Adrenal gland (tissue), 12 donors: ENCODE measurements around the gene CEP162. TPM values are rescaled to one million over a fixed set of nuclear protein-coding genes. Genes with fewer than 3 reads are reported as not detected.
"Not testable (repeated sequence)": the region's sequence is repeated elsewhere in the genome, so short reads cannot be mapped to it uniquely, and the experiment has no call there.

Experiments used
- DNase-seq, 7 donors: peaks; one replicate each; pipeline ENCODE4 v3.0.0-alpha.2; 2019 to 2020
- H3K27ac ChIP-seq, 5 donors: fragments of 200-600 bp; sonication (generic) in 4 of 5; 1 replicate in 3 of 5; 2 replicates in 2 of 5; pipeline versions ENCODE4 v1.5.1 to v1.8.0; 2016 to 2020; ENCODE audit warnings: mild to moderate bottlenecking in 1 of 5
- H3K27me3 ChIP-seq: fragments of 200-600 bp; 2 replicates; pipeline ENCODE4 v1.8.0; 2021
- H3K36me3 ChIP-seq, 2 donors: fragments of 200-600 bp; replicated peaks in 1 of 2; 1 replicate in 1 of 2; 2 replicates in 1 of 2; pipeline versions ENCODE4 v1.5.1 to v1.8.0; 2018 to 2022
- H3K4me1 ChIP-seq, 2 donors: fragments of 200-600 bp; replicated peaks in 1 of 2; 1 replicate in 1 of 2; 2 replicates in 1 of 2; pipeline versions ENCODE4 v1.5.1 to v1.8.0; 2018 to 2021
- H3K4me3 ChIP-seq, 4 donors: fragments of 200-600 bp; sonication (generic) in 3 of 4; one replicate each; pipeline ENCODE4 v1.5.1; 2016 to 2018
- H3K9me3 ChIP-seq, 3 donors: fragments of 200-600 bp; sonication (generic) in 1 of 3; replicated peaks in 1 of 3; 1 replicate in 2 of 3; 2 replicates in 1 of 3; pipeline versions ENCODE4 v1.5.1 to v1.8.0; 2016 to 2021
- POLR2A ChIP-seq, 2 donors: fragments of 450-650 bp; IDR thresholded peaks; one replicate each; pipeline ENCODE4 v1.6.1; 2017; ENCODE audit warnings: antibody characterized with exemption in 2 of 2, mild to moderate bottlenecking in 2 of 2, moderate library complexity in 1 of 2
- WGBS, 4 donors: extraction: QIAGEN DNeasy Blood & Tissue Kit in 2 of 4; methylation state at CpG; one replicate each; pipeline versions ENCODE4 v1.1.5 to v1.1.7; 2013 to 2017; 5-methylcytosine and 5-hydroxymethylcytosine counted together
- intact Hi-C, 2 donors: fragments of 100-400 bp; cut with DNase I; formaldehyde crosslinking; loops; one replicate each; pipeline versions ENCODE4 v1.14.1 to v1.15.0; 2022 to 2023
- polyA plus RNA-seq, 3 donors: library from polyadenylated mRNA; stranded (reverse); fragments of 200-250 nt in 2 of 3; fragments of 350-450 nt in 1 of 3; fragmentation: Illumina TruSeq in 1 of 3; extraction: RNeasy Lipid Tissue Mini Kit (QIAGEN cat#74804) in 1 of 3; gene quantifications; one replicate each; pipeline ENCODE4 v1.2.3, GENCODE V29; 2013 to 2014
- total RNA-seq, 9 donors: library from RNA; depleted of rRNA in 4 of 9; stranded (reverse); fragments of >200 nt in 4 of 9; fragments of 120-200 nt in 1 of 9; fragmentation: NEBNext Ultra II Directional in 1 of 9; extraction: Animal tissue kit (Norgen Biotek cat#: 25700) in 1 of 9; gene quantifications; one replicate each; pipeline versions ENCODE4 v1.1.0 to v1.2.4, GENCODE V29; 2013 to 2023
- TF ChIP-seq, protein P1 (sequence below), 6 experiments: fragments of 450-650 bp in 4 of 6; fragments of 200-600 bp in 2 of 6; sonication (generic) in 1 of 6; IDR thresholded peaks; 1 replicate in 5 of 6; 2 replicates in 1 of 6; pipeline versions ENCODE4 v1.5.1 to v1.8.0; 2016 to 2021; ENCODE audit warnings: antibody characterized with exemption in 6 of 6, mild to moderate bottlenecking in 2 of 6, moderate library complexity in 1 of 6
- donor health status: healthy with polysubstance abuse.
- donor health status: Bipolar disorder and iron deficiency.
- donor health status: DM: yes; HTN: yes; CAD: no.
- donor health status: DM: no; HTN: no; CAD: no.
- donor health status: DM: no; HTN: no; CAD: no.
- donor health status: DM: yes; HTN: yes; CAD: no.

Gene CEP162
- total and polyA plus RNA-seq, 12 donors, result 3.2 to 15.5 (median 6.3) TPM

DNA sequence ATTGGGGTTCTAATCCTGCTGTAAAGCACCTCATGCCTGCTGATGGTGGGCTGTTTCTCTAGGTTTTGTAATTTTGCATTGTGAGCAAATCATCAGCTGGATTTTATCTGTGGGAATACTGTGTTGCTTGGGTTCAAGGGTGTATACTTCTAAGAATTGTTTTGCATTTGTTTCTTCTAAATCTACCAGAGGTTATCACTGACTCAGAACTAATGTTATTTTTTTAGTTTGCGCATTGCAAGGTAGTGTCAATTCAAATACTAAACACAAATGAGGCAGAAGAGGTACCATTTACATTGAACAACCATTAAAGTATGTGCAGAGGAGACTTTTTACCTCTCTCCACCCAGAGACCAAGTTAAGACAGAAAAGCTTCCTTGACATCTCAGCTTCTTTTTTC, 60.0 kb downstream of the CEP162 start:
- TF ChIP-seq, protein P1, sequence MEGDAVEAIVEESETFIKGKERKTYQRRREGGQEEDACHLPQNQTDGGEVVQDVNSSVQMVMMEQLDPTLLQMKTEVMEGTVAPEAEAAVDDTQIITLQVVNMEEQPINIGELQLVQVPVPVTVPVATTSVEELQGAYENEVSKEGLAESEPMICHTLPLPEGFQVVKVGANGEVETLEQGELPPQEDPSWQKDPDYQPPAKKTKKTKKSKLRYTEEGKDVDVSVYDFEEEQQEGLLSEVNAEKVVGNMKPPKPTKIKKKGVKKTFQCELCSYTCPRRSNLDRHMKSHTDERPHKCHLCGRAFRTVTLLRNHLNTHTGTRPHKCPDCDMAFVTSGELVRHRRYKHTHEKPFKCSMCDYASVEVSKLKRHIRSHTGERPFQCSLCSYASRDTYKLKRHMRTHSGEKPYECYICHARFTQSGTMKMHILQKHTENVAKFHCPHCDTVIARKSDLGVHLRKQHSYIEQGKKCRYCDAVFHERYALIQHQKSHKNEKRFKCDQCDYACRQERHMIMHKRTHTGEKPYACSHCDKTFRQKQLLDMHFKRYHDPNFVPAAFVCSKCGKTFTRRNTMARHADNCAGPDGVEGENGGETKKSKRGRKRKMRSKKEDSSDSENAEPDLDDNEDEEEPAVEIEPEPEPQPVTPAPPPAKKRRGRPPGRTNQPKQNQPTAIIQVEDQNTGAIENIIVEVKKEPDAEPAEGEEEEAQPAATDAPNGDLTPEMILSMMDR (IDR thresholded peaks at IDR 0.05), result no peak
- no peak for TF ChIP-seq POLR2A (IDR thresholded peaks at IDR 0.05)
- Histone ChIP-seq H3K36me3 (no peaks in the 10 kb centered on the region), H3K27me3 (no peaks in the 10 kb centered on the region), H3K4me1 (no peaks in the 10 kb centered on the region), H3K27ac (no peak overlapping the region), H3K9me3 (no peaks in the 10 kb centered on the region), H3K4me3 (no peak overlapping the region)
- WGBS, 4 donors, result 99 to 100% (median 100%) methylated on average over 1 of the region's 1 CpG
- intact Hi-C loops, result no loop called here
- DNase-seq, result no peak

DNA sequence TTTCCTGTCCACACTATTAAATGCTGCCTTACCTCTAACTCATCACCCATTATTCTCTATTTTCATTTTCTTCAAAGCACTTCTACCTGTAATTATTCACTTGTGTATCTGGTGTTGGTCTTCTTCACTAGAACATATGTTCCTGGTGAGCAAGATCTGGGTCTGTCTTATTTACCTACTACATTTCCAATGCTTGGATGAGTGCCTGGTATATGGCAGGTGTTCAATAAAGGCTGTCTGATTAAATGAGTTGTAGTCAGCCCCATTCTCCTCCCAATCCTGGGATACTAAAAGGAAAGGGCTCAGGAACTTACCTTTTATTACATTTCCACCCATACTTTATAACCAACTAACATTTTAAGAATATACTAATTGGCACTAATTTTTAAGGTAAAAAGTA, 61.0 kb downstream of the CEP162 start:
- H3K4me1 ChIP-seq, result no peaks in the 10 kb centered on the region
- H3K27ac ChIP-seq, result no peak overlapping the region
- H3K36me3 ChIP-seq, result no peaks in the 10 kb centered on the region
- no peaks in the 10 kb centered on the region for H3K27me3 ChIP-seq
- intact Hi-C loops, result no loop called here
- DNase-seq, result no peak
- H3K4me3 ChIP-seq, result no peak overlapping the region
- TF ChIP-seq POLR2A (IDR thresholded peaks at IDR 0.05), result no peak
- TF ChIP-seq, protein P1 (IDR thresholded peaks at IDR 0.05), result no peak
- H3K9me3 ChIP-seq, result no peaks in the 10 kb centered on the region

DNA sequence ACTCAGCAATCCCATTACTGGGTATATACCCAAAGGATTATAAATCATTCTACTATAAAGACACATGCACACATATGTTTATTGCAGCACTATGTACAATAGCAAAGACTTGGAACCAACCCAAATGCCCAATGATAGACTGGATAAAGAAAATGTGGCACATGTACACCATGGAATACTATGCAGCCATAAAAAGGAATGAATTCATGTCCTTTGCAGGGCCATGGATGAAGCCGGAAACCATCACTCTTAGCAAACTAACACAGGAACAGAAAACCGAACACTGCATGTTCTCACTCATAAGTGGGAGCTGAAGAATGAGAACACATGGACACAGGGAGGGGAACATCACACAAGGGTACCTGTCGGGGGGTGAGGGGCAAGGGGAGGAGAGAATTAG, 63.1 kb downstream of the CEP162 start:
- DNase-seq, intact Hi-C loops, H3K9me3 ChIP-seq, H3K36me3 ChIP-seq, H3K4me1 ChIP-seq, H3K4me3 ChIP-seq, H3K27ac ChIP-seq, H3K27me3 ChIP-seq: not testable (repeated sequence)
- WGBS, 4 donors, result 94 to 96% (median 95%) methylated on average over 3 of the region's 3 CpGs

DNA sequence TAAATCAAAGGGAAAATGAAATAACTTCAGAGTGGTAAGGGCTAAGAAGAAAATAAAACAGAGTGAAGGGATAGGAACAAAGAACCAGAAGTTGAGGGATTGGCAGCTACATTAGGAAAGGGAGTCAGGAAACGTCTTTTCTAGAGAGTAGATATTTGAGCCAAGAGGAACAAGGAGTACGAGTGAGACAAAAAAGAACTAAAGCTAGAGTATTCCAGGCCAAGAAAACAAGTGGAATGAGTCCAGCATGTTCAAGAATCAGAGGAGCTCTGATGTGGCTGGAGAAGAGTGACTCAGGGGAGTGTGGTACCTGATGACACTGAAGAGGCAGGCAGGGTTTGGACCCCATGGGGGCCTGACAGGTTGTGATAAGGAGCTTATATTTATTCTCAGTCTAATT, 66.3 kb downstream of the CEP162 start:
- H3K27me3 ChIP-seq, result no peaks in the 10 kb centered on the region
- H3K36me3 ChIP-seq, result no peaks in the 10 kb centered on the region
- H3K4me1 ChIP-seq, result no peaks in the 10 kb centered on the region
- H3K4me3 ChIP-seq, result no peak overlapping the region
- WGBS, 4 donors, result 58 to 78% (median 71%) methylated on average over 2 of the region's 2 CpGs
- no peak overlapping the region for H3K27ac ChIP-seq
- intact Hi-C loops, result no loop called here
- no peak for DNase-seq
- no peak for TF ChIP-seq POLR2A (IDR thresholded peaks at IDR 0.05)
- TF ChIP-seq, protein P1 (IDR thresholded peaks at IDR 0.05), result no peak
- H3K9me3 ChIP-seq, result no peaks in the 10 kb centered on the region

DNA sequence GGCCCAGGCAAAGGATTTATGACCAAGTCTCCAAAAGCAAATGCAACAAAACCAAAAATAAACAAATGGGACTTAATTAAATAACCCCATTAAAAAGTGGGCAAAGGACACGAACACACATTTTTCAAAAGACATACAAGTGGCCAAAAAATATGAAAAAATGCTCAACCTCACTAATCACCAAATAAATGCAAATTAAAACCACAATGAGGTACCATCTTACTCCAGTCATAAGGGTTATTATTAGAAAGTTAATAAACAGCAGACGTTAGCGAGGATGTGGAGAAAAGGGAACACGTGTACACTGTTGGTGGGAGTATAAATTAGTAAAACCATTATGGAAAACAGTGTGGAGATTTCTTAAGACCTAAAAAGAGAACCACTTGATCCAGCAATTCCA, 71.1 kb downstream of the CEP162 start:
- 90 to 94% (median 92%) methylated on average over 4 of the region's 4 CpGs for WGBS, 4 donors

More for the DNA sequence above, 71.1 kb downstream of the CEP162 start:
- TF ChIP-seq, protein P1 (IDR thresholded peaks at IDR 0.05), result no peak
- no peak for TF ChIP-seq POLR2A (IDR thresholded peaks at IDR 0.05)
- intact Hi-C loops, result no loop called here
- H3K27me3 ChIP-seq, result no peaks in the 10 kb centered on the region
- no peak overlapping the region for H3K4me3 ChIP-seq
- peaks cover 0 to 11% of the 10 kb centered on the region in 2 donors for H3K36me3 ChIP-seq
- no peak overlapping the region for H3K27ac ChIP-seq
- no peaks in the 10 kb centered on the region for H3K4me1 ChIP-seq
- DNase-seq, result no peak
- H3K9me3 ChIP-seq, result no peaks in the 10 kb centered on the region
